Measurements from ENCODE around the gene ECE2.

The ECE2 gene

GRCh38 chr3:184240384-184241140 is 35.3 kb upstream of the ECE2 start:
- no peak for DNase-seq (ENCODE audit: low read depth in 2 of 2)

GRCh38 chr3:184241141-184241446 is 34.7 kb upstream of the ECE2 start:
- DNase-seq (ENCODE audit: low read depth in 2 of 2), result no peak

- no peak for DNase-seq (ENCODE audit: low read depth in 2 of 2)
These were observed 34.1 kb upstream of the ECE2 start for GRCh38 chr3:184241447-184242296.

DNA sequence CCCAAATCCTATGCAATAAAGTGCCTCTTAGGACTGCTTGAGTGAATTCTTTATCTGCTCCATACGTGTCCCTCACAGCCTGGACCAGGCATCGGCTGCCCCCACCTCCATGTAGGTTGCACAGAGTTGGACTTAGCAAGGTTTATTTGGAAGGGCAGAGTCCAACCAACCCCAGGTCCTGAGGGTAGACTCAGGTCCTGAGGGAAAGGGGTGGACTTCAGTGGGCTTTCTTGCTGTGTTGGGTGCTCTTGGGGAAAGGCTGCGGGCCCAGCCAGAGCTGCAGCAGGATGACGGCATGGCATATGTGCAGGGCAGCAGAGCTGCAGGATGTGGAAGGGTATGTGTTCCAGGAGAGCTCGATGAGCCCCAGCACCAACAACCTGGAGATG is 33.5 kb upstream of the ECE2 start:
- no peak for DNase-seq (ENCODE audit: low read depth in 2 of 2)

DNA sequence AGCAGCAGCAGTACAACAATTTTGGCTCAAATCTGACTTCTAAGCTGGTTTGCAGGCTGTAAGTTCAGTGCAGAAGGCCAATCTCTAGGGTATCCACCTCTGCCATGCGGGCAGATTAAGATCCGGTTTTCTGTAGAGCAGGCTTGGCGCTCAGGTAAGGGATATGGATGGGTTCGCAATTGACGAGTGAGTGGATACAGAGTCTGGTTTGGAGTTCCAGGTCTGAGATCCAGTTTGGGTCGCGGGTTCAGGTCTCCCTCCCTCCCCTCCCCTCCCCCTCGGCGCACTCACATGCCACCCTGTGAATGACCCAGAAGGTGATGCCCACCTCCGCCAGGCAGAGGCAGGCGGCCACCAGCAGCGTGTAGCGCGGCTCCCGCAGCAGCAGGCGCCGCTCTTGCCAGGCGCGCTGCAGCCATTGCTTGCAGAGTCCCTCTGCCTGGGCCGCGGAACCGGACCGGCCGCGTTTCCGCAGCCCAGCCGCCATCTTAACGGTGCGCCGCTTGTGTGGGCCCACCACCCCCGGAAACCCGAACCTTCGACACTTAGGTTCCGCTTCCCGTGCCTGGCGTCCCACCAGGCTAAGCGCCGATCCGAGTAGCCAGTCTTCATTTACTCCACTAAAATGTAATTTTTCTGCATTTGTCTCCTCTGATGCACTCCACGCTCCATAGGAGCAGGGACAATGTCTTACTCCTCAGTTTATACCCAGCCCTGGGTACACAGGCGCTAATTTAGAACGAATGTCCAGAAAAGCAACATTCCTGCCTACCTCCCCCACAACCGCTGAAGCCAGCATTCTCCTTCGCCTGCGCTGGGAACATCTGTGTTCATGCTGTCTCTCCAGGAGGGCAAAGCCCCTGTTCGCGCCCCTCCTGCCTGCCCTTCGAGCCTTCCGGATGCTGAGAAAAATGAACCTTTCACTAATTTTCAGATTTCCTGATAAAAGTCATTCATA is 27.1 kb upstream of the ECE2 start, which contains the start of gene ALG3:
Gene ALG3, minus strand, starts transcription at position 509 of the 958 bp plus-strand sequence. Its CDS starts 22 bp downstream, at position 487.
- DNase-seq (ENCODE audit: low read depth in 2 of 2), result peak; percentile 76

GRCh38 chr3:184249412-184250166 is 26.2 kb upstream of the ECE2 start, which contains the start of gene EEF1AKMT4:
Gene EEF1AKMT4 (plus strand): TSS chr3:184249672. CDS start chr3:184249695, 23 bp downstream.
- peak; percentile 89 to 91 for DNase-seq (ENCODE audit: low read depth in 2 of 2)

DNA sequence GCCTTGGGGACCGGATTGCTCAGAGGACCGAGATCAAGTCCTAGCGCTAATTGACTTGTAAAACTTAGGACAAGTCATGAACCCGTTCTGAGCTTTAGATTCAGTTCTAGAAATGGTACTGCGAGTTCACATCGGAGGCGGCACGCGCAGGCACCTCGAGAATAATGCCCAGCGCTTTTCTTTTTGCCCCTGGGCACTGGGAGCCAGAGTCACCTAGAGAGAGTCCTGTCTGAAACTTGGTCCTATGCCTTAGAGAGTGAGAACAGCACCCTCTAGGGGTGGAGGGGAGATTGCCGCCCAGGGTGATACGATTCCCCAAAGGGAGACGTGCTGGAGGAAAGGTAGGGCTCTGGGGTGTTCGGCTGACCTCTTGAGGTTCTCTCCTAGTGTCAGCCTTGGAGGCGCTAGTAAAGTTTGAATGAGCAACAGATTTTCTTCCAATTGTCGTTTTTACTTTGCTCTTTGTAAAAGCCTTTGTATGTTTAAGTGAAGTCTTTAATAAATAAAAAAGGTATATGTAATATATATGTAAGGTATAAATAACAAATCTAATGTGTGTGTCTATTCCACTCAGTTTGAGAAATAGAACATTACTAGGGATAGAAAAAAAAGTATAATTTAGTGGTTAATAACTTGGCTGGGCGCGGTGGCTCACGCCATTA is 25.5 kb upstream of the ECE2 start:
- peak; percentile 73 to 82 for DNase-seq (ENCODE audit: low read depth in 2 of 2)

- no peak for DNase-seq (ENCODE audit: low read depth in 2 of 2)
These were observed 20.4 kb upstream of the ECE2 start for GRCh38 chr3:184255291-184256039.

- DNase-seq (ENCODE audit: low read depth in 2 of 2), result no peak
These were observed 18.5 kb upstream of the ECE2 start for GRCh38 chr3:184257083-184257915.

- no peak for DNase-seq (ENCODE audit: low read depth in 2 of 2)
These were observed 16.9 kb upstream of the ECE2 start for GRCh38 chr3:184258926-184259325.

DNA sequence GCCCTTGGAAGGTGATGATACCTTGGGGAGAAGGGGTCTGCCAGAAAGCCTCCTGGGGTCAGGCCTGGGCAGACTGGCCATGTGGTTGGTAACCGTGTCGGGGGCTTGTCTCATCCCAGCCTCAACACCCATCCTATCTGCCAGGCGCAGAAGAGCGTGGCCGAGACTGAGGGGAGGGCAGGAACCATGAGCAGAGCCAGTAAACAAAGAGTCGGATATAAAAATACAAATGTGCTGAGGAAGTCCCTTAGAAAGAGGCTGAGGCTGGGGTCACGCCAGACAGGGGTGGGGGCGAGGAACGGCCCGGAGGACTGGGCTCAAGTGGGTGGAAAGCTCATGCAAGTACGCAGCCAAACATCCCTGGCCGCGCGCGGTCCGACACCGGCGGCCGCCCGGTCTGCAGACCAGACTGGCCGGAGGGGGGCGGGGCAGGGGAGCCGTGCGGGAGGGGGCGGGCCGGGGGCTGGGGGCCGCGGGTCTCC is 16.4 kb upstream of the ECE2 start:
- no peak for DNase-seq (ENCODE audit: low read depth in 2 of 2)

DNA sequence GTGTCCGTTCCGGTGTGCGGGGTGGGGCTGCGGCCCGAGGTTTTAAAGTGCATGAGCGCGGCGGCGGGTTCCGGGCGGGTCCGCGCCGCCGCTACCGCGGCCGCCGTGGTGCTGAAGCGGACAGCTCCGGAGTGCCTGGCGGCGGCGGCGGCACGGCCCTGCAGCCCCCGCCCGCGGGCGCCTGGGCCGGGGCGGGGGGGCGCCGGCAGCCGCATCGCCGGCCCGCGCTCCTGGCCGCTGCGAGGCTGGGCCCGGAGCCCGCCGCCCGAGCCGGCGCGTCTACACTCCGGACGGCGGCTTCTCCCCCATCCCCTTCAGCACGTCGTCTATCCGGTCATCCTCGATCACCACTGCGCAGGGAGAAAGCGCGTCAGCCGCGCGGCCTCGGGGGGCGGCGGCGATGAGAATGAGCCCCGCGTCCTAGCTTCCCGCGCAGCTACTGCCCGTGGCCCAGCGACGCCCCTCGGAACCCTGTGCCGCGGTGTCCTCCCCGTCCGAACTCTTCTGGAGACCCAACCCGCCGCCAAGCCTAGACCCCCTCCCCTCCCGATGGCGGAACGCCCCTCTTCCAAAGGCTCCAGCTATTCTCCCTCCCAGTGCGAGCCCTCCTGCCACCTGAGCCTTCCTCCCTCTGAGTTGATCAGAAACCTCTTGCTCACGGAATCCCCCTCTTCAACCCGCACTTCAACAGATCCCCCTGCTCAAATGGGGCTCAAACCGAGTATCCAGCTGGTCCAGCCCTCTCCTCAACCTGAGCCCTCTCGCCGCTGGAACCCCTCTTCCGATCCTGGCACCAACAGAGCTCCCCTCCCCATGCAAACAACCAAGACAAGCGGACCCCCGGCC is 15.7 kb upstream of the ECE2 start:
- DNase-seq (ENCODE audit: low read depth in 2 of 2), result no peak

GRCh38 chr3:184260724-184261269 is 15.0 kb upstream of the ECE2 start:
- DNase-seq (ENCODE audit: low read depth in 2 of 2), result no peak

- peak in 1 of 2 donors; percentile 43 for DNase-seq (ENCODE audit: low read depth in 2 of 2)
These were observed 14.5 kb upstream of the ECE2 start, which contains the start of gene CAMK2N2 for GRCh38 chr3:184261270-184261853. Gene CAMK2N2 (minus strand): TSS chr3:184261553. CDS start chr3:184261285, 268 bp downstream.

GRCh38 chr3:184261854-184262763 is 13.7 kb upstream of the ECE2 start:
- no peak for DNase-seq (ENCODE audit: low read depth in 2 of 2)

GRCh38 chr3:184262764-184263179 is 13.1 kb upstream of the ECE2 start:
- no peak for DNase-seq (ENCODE audit: low read depth in 2 of 2)

Data from stimulated activated CD8-positive, alpha-beta memory T cell treated with anti-CD3 and anti-CD28 coated beads, Interleukin-15, amount 100 ng/mL, for 4 hours (primary cell).